Measurements from ENCODE around the gene SHKBP1.

SHKBP1 gene

GRCh38 chr19:40592170-40592569, 15.5 kb downstream of the SHKBP1 start:
- DNase-seq (ENCODE audit: low spot score) = no peak
- no peak overlapping the region for H3K27ac ChIP-seq

GRCh38 chr19:40594255-40594654, 17.6 kb downstream of the SHKBP1 start:
- DNase-seq (ENCODE audit: low spot score) = no peak
- no peak for TF ChIP-seq CTCF (IDR thresholded peaks at IDR 0.05)
- no peak overlapping the region for H3K4me3 ChIP-seq
- no peak overlapping the region for H3K27ac ChIP-seq

More at GRCh38 chr19:40592170-40592569, 15.5 kb downstream of the SHKBP1 start:
- TF ChIP-seq CTCF (IDR thresholded peaks at IDR 0.05) = no peak
- no peak overlapping the region for H3K4me3 ChIP-seq

GRCh38 chr19:40594657-40595091, 18.0 kb downstream of the SHKBP1 start:
- no peak for TF ChIP-seq CTCF (IDR thresholded peaks at IDR 0.05)
- no peak for DNase-seq (ENCODE audit: low spot score)
- Histone ChIP-seq H3K27ac (no peak overlapping the region), H3K4me3 (no peak overlapping the region)

- DNase-seq (ENCODE audit: low spot score) = peak; percentile 84
- Histone ChIP-seq H3K27ac (no peak overlapping the region), H3K4me3 (peak overlapping the region; percentile 65)
- TF ChIP-seq CTCF (IDR thresholded peaks at IDR 0.05) = no peak
These were observed 20.1 kb downstream of the SHKBP1 start for GRCh38 chr19:40596608-40597328.

GRCh38 chr19:40597329-40597838, 20.7 kb downstream of the SHKBP1 start:
- no peak for TF ChIP-seq CTCF (IDR thresholded peaks at IDR 0.05)
- DNase-seq (ENCODE audit: low spot score) = no peak
- Histone ChIP-seq H3K4me3 (peak overlapping the region; percentile 65), H3K27ac (no peak overlapping the region)

- peak overlapping the region; percentile 27 for H3K4me3 ChIP-seq
- DNase-seq (ENCODE audit: low spot score) = peak; percentile 92
- TF ChIP-seq CTCF (IDR thresholded peaks at IDR 0.05) = peak; percentile 95
- peak overlapping the region; percentile 92 to 98 for H3K27ac ChIP-seq
These were observed 21.6 kb downstream of the SHKBP1 start for GRCh38 chr19:40598121-40598917.
